Hematopoietic multipotent progenitor cell treated with erythropoietin and hydrocortisone succinate and interleukin-3 and kit ligand, for 17 days (in vitro differentiated cells): ENCODE results near the gene CCDC188.

Experiments
- DNase-seq: peaks from one replicate; pipeline ENCODE4 v3.0.0-alpha.2; 2015; ENCODE audit warnings: low spot score

CCDC188 gene

DNA sequence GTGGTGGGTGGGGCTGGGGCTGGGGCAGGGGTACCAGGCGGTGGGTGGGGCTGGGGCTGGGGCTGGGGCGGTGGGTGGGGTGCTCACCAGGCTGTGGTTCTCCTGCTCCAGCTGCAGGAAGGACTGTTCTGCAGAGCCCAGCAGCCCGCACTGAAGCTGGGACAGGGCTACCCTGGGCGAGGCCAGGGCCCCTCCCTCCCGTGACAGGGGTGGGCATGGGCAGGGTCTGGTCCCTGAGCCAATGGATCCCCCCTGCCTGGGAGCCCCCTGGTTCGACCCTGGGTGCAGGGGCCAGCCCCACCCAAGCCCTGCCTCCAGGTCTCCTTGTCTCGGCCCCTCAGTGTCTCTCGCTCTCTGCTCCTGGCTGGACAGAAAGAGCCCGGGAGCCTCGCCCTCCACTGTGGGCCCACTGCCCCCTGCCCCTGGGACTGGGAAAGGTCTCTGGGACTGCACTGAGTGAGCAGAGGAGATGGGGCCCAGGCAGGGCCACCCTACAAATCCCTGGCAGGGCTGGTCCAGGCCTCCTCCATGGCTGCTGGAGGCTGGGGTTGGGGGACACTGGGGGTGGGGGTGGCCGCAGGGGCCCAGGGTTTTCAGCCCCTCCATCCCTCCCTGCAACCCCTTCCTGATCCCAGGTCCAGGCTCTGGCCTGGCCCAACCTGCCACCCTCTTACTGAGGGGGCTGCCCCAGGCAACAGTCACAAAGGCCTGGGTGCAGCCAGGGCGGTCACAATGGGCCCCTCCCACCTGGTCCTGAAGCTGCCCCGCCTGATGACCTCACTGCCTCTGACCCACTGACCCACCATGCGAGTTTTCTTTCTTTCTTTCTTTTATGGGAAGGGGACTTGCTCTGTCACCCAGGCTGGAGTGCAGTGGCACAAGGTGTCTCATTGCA is at the start of gene CCDC188:
CCDC188 (minus strand) TSS at position 675 of the 895 bp plus-strand sequence; CDS start at position 606, 69 bp downstream.
- DNase-seq, result no peak

DNA sequence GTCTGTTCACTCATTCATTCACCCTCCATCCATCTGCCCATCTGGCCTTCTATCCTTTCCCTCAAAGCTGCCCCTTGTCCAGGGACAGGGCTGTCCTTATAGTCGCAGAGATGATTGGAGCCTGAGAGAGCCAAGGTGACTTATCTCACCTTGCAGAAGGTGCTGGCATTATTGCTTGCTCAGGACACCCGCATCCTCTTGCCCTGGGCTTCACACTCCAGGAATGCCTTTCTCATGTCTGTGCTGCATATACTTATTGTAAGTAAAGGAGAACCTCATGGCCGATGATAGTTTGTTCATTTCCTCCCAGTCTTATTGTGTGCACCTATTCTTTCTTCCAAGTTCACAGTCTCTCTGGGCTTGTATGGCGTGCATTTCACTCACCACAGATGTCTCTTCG is 49.1 kb upstream of the CCDC188 start:
- no peak for DNase-seq

DNA sequence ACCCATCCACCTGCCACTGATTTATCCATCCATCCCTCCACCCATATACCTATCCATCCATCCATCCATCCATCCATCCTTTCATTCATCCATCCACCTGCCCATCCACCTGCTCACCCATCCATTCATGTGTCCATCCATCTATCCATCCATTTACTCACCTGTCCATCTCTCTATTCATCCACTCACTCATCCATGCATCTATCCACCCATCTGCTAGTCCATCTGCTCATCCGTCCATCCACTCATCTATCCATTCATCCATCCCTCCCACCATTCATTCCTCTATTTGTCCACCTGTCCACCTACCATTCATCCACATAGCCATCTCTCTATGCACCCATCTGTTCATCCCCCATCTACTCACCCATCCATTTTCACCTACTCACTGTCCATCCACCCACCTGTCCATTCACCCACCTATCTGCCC is 48.6 kb upstream of the CCDC188 start:
- no peak for DNase-seq

DNA sequence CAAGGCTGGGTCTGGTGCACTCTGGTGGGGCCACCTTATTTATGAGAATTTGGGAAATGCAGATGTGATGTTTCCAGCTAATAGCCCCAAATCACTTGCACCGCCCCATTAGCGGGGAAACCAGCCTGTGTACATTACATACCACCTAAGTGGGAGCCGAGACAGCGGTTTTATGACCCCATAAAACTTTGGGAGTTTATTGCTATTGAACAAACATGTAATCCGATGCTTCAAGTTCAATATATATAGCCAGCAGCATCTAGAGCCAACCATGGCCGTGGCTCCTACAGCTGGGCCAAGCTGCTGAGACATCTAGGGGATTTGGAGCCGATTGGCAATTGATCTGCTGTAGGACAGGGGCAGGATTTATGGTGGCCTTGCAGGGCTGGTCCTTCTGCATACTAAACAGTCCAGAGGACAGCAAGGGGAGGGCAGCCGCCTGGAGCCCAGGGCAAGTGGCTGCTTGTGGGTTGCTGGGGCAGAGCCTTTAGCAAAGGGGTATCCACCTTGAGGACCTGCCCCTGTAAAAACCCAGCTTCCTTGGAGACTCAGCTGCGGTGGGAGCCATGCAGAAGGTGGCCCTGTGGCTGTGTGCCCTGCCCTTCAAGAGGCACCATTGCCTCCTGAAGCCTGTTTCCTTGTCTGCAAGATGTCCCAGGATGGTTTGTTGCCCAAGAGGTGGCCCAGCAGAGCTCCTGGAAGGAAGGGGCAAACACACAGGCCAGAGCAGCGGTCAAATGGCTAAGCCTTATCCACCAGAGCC is 47.9 kb upstream of the CCDC188 start:
- DNase-seq, result no peak

DNA sequence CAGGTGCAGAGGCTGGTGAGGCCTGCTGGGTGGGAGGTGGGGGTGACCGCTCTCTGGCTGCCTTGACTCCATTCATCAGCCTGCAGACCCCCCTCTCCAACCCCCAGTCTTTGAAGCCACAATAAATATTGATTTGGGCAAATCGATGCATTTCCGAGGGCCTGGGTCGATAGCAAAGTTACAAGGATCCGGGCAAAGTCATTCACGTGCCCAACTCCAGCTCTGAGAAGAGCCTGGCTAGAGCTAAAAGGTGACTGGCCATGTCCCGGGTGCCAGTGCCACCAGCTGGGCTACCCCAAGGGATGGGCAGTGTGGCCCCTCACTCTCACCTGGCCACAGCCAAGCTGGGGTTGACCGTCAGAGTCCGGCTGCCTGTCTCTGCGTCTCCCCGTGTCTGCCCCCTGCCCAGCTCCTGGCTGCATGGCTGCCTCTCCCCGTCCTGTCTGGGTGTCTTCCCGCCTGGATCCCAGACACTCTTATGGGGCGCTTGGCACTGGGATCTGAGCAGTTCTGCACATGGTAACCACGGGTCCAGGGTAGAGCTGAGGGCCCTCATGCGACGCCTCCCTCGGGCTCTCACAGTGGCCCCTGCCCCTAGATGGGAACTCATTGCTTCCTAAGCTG is 46.7 kb upstream of the CCDC188 start:
- no peak for DNase-seq

DNA sequence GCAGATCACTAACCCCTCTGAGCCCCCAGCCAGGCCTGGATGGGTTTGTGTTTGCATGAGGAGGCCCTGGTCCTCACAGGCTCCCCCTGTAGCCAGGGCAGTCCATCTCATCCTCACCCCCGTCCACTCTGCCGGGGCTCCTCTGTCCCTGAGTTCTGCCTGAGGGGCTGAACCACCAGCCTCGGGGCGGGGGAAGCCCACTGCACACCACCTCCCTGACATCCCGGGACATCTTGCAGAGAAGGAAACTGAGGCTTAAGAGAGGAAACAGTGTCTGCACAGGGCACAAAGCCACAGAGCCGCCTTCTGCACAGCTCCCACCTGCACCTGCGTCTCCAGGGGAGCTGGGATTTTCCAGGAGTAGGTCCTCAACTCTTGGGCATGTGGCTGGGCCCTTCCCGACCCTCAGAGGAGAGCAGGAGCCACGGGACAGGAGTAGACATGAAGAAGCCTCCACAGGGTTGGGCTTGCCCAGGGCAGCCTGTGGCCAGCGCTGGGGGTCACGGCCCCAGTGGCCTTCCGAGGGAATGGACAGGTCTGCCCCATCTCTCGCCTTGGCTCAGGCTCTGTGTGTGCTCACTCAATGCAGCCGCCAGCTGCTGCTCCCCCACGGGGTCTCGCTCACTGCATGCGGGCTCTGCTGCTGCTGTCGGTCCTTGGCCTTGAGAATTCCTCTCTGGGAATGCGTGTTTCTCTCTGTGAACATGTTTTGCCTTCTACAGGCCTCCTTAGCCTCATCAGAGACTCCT is 45.4 kb upstream of the CCDC188 start:
- no peak for DNase-seq

DNA sequence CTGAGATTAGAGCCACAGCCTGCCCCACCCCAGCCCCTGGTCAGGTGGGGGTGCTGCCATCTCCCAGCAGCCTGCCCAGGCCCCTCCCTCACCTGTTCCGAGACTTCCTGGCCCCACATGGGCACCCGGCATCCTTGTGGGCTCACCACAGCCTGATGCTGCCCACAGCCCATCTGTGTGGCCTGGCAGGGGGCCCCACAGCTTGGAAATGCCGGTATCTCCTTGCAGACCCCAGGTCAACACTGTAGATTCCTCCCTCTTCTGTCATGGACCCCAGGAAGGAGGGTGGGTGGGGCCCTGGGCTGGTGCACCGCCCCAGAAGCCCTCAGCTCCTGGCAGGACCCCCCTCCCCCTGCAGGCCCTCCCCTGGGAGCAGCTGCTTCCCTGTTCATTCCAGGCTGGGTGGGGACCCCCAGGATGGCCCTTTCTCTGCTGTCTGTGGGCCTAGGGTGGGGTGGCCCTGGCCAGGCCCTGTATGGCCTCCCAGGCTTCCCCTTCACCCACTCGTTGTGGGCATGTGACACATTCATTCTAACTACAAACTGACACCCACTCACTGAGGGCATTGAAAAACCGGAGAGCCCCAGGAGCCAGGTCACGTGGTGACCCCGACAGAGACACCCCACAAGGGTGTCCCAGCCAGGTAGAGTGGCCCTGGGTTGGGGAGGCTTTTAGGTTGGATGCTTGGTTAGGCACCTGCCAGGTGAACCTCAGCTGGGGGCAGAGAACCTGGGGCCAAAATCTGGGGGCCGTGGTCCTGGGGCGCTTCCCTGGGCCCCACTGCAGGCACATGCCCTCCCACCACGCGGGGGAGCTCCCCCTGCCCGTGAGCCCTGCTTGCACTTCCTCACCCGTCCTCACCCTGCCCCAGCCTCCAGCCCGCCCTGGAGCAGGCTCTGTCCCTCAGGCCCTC is 44.1 kb upstream of the CCDC188 start:
- no peak for DNase-seq

DNA sequence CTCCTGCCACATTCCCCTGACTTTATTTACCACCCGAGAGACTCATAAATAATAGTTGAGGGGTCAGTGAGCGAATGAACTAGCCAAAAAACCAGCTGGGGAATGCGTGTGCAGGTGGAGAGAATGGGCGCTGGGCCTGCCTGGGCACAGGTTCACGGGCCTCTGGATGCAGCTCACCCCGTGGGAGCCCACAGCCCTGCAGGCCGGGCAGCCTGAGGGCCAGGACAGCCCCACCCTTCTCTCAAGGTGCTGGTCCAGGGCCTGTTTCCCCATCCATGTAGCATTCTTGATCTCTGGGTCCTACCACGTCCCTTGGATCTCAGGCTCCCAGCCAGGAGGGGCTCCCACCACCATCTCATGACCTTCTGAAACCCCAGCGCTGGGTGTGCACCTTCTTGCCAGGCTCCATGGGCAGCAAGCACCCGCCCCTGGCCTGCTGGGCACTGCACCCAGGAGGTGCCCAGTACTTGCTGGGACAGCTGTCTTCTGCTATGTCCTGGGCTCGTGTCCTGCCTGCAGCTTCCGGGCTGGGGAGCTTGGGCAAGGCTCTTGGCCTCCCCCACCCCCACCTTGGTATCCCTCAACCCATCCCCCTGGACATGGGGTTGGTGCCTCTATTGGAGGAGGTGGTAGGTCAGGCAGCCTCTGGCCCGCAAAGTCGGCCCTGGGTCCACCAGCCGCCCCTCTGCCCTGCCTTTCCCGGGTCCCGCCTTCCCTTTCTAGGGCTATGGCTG is 43.1 kb upstream of the CCDC188 start:
- no peak for DNase-seq

DNA sequence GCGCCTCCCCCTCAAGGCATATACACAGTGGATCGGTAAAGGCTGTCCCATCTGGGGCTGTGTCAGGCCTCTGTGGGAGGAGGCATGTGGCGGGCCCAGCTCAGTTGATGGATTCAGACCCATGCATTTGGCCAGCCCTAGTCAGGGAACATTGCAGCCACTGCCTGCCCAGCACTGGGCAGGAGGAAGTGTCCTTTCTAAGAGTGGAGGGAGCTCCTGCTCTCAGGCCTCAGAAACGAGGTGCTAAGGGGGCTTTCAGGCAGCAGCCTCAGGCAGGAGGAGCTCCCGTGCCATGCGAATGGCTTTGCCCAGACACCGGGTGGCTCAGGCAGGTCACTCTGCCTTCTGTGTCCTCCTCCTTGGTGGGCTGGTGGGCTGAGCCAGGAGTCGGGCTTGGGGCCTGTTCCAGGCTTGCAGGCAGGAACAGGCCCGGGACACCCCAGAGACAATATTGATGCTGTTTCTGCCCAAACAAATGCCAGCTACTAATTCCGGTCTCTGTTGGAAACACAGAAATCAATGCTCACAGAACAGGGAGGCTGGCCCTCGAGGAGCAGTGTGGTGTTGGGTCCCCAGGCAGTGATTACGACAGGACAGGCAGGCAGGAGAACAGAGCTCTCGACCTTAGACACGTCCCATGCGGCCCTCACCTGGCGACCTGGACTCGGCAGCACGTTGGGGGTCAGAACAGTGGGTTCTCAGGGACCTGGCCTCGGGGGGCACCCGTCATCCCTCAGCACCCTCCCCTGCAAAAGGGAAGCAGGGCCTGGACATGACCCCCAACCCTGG is 42.3 kb upstream of the CCDC188 start:
- DNase-seq, result no peak

DNA sequence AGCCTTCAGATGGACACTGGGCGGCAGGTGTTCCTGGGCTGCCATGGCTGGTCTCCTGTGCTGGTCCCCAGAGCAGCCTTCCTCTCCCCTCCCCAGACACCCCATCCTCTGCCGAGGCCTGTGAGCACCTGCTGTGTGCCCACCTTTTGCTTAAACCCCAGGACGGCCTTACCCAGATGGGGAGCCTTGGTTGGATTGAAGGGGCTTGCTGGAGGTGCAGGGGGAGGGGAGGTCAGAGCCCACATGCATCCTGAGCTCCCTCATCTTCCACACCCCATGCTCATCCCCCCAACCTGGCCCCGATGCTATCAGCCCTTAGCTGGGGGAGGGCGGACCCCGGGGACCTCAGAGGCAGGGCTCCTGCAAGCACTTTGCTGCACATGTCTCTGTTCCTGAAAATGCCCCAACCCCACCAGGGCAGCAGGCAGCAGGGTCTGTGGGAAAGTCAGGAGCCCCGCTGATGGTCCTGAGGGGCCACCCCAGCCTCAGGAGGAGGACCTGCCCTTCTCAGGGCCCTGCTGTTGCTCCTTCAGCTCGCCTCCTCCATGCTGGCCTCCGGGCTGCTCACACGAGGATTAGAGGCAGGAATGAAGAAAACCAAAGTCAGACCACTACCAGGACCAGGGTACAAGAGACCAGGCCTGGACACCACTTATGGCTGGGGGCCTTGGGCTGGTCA is 41.6 kb upstream of the CCDC188 start:
- DNase-seq, result no peak

DNA sequence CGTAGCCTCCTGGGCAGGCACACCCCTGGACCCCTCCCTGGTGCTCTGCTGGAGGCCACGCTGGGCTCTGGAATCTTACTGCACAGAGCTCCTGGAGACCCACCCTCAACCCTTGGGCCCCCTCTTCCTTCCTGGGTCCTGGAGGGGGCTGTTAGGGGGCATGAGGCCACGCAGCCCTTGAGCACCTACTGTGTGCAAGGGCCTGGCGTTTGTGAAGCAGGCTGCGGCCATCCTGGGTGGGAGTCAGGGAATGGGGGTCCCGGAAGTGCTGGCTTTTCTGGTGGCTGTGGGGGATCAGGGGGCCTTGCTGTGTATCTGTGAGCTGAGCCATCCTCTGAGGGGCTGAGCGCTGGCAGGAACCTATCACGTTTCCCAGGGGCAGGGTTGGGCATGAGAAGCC is 40.9 kb upstream of the CCDC188 start:
- no peak for DNase-seq

DNA sequence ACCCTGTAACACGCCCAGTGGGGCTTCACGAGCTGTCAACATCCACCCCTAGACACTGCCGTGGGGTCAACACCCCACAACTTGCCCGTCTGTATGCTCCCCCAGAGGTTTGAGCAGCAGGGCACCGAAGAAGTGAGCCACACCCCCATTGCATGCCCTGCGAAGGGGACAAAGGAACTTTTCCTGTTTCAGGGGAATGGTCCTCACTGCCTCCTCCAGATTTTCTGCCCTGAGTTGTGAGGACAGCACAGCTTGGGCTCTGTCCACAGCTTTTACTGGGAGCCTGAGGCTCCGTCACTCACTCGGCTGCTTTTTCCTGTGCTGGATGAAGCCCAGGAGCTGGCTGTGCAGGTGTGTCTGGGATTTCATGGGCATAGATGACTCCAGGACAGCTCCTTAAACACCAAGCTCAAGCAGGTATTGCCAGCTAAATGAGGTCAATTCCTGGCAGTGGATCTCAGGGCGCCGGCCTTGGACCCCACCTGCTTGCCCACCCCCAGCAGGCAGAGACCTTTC is 40.2 kb upstream of the CCDC188 start:
- no peak for DNase-seq

DNA sequence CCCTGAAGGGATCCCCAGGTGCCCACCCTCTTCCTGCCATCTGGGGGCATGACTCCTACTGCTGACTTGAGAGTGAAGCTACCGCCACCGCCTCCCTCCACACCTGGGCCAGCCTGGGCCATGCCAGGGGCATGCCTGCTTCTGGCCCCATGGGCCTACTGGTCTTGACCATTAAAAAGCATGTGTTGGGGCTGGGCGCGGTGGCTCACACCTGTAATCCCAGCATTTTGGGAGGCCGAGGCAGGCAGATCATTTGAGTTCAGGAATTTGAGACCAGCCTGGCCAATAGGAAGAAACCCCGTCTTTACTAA is 37.7 kb upstream of the CCDC188 start:
- no peak for DNase-seq

DNA sequence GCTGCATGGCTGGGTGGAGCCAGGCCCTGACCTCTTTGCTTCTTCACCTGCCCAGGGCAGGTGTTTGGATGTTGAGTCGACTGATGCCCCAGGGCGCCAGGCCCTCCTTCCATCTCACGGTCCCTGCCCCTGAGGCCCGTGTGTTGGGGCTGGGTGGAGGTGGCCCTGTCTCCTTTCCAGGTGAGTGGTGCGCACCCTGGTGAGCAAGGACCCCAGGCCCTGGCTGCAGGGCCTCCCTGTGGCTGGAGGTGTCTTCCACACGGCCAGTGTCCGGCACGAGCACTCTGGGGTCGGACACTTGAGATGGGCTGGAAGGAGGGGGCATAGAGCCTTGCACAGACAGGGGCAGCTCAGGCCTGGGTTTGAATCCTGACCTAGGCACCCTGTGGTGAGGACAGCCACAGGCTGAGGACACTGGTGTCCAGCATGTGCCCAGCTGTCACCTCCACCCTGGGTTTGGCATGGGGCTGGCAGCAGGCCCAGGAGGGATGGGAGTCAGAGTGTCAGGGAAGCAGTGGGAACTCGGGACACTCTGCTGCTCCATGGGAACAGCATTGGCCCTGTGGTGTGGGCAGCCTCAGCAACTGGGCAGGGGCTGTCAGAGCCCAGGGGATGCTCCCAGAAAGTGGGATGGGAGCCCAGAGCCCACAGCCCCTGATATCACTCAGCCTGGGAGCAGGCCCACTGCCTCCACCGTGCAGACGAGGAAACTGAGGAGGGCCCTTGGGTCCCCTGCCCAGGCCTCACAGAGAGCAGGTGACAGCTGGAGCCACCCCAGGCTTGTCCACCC is 37.1 kb upstream of the CCDC188 start:
- no peak for DNase-seq

DNA sequence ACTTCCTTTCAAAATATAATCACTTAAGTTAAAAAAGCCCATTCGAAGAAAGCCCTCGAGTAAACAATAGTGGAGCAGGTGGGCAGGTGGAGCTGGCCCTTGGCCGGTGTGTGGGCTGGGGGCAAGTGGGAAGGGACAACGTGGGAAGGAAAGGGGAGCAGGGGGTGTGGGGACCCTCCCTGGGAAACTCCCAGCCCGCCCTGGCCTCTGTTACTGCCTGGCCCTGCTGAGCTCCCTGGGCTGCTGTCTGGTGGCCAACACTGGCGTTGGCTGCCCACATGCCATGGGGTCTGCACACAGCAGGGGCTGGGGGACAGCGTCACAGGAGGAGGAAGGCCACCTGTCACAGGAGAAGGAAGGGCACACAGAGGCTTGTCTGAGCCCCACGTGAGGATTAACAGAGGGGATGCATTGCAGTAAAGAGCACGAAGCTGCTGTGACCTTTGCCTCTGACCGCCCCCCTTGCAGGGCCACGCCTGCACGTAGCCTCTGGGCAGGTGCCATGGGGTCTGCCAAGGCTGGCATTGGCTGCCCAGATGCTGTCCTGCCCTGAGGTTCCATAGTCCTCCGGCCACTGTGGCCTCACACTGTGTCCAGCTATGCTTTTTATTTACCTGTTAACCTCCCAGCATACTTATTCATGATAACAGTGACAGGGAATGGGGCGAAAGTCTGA is 36.2 kb upstream of the CCDC188 start:
- no peak for DNase-seq

DNA sequence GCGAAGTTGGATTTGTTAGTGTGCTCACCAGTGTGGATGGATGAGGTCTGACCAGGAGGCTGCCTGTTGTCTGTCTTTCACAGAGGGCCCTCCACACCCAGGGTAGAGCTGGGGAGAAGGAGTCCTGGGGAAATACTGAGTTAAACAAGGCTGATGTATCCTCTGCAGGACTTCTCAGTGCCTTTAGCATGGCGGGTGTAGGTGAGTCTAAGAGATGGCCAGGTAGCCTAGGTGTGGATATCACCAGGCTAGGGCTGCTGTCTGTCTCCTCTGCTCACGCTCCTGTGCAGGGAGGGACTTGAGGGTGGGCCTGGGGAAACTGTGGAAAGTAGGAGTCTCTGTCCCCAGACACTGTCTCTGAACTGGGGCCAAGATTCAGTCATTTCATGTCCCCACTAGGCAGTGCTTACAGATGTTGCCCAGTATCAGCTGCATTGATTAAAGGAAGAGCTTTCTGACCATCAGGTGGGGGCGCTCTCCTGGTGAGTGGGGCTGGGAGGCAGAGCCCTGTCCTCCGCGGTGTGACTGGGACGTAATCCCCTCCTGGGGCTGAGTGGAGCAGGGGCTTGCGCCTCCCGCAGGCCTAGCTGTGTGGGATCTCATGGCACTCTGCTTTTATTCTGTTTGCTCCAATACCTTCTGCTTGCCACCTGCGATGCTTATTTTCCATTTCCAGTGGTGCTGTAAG is 35.5 kb upstream of the CCDC188 start:
- DNase-seq, result no peak

DNA sequence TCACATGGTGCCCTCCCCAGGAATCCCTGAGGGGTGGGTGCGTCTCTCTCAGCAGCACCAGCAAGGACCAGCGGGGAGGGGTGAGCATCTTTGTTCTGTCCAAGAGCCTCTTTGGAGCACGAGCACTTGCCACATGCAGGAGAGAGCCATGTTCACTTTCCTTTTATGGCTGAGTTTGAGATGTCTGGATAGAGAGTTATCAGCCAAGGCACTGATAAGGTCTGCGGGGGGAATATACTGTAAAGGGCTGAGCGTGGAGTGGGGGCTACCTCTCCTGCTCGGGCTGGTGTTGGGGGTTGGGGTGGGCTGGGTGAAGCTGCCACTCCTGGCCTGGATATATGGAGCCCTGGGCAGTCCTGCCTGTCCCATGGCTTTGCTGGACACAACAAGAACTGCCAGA is 34.9 kb upstream of the CCDC188 start:
- no peak for DNase-seq
